ENCODE results near the gene BLOC1S1.

DNA sequence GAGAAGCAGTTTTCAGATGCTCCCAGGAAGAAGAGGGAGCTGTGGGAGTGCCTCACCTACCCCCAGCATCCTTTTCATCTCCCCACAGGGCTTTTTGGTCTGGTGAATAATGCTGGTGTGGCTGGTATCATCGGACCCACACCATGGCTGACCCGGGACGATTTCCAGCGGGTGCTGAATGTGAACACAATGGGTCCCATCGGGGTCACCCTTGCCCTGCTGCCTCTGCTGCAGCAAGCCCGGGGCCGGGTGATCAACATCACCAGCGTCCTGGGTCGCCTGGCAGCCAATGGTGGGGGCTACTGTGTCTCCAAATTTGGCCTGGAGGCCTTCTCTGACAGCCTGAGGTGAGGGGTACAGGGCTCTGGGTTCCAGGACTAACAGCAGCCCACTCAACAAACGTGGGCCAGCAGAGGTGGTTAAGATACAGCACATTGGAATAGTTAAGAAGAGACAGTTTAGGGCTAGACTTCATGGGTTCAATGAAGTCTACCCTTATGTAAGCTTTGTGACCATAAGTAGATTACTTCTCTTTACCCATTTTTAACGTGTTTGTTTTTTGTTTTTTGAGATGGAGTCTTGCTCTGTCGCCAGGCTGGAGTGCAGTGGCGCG, 5.9 kb downstream of the BLOC1S1 start:
- TF ChIP-seq, protein P1, sequence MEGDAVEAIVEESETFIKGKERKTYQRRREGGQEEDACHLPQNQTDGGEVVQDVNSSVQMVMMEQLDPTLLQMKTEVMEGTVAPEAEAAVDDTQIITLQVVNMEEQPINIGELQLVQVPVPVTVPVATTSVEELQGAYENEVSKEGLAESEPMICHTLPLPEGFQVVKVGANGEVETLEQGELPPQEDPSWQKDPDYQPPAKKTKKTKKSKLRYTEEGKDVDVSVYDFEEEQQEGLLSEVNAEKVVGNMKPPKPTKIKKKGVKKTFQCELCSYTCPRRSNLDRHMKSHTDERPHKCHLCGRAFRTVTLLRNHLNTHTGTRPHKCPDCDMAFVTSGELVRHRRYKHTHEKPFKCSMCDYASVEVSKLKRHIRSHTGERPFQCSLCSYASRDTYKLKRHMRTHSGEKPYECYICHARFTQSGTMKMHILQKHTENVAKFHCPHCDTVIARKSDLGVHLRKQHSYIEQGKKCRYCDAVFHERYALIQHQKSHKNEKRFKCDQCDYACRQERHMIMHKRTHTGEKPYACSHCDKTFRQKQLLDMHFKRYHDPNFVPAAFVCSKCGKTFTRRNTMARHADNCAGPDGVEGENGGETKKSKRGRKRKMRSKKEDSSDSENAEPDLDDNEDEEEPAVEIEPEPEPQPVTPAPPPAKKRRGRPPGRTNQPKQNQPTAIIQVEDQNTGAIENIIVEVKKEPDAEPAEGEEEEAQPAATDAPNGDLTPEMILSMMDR (IDR thresholded peaks at IDR 0.05 in 4 of 5, conservative IDR thresholded peaks at IDR 0.05 in 1 of 5) = no peak
- TF ChIP-seq POLR2A (IDR thresholded peaks at IDR 0.05) = no peak

Data from gastrocnemius medialis (tissue), 4 donors.